ENCODE data around the gene TUBGCP6.

DNA sequence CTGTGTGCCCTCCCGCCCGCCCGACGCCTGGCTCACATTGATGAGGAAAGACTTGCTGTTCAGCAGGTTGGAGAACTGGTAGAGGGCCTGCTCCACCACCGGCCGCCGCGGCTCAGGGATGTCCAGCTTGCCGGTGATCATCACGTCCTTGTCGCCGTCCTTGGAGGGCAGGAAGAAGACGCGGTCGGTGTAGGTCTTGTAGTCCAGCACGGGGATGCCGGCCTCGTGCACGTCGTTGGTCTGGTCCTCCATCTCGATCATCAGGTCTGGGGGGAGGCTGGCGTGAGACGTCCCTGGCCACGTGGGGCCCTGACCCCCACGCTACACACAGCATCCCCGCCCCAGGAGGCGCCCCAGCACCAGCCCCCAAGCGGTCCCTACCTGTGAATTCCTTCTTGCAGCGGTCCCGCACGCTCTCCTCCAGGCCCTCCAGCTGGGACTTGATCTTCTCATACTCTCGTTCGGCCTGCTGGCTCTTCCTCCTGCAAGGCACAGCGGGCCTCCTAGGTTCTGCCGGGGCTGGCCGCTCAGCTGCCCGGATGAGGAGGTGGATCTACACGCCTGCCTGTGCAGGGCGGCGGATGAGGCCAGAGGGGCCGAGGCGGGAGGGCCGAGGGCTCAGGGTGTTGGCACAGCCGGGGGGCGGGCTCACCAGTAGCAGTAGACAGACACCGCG, 36.0 kb upstream of the TUBGCP6 start:
- TF ChIP-seq, protein P1, sequence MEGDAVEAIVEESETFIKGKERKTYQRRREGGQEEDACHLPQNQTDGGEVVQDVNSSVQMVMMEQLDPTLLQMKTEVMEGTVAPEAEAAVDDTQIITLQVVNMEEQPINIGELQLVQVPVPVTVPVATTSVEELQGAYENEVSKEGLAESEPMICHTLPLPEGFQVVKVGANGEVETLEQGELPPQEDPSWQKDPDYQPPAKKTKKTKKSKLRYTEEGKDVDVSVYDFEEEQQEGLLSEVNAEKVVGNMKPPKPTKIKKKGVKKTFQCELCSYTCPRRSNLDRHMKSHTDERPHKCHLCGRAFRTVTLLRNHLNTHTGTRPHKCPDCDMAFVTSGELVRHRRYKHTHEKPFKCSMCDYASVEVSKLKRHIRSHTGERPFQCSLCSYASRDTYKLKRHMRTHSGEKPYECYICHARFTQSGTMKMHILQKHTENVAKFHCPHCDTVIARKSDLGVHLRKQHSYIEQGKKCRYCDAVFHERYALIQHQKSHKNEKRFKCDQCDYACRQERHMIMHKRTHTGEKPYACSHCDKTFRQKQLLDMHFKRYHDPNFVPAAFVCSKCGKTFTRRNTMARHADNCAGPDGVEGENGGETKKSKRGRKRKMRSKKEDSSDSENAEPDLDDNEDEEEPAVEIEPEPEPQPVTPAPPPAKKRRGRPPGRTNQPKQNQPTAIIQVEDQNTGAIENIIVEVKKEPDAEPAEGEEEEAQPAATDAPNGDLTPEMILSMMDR (IDR thresholded peaks at IDR 0.05): no peak
- TF ChIP-seq EZH2 (IDR thresholded peaks at IDR 0.05): no peak

Data from neural progenitor cell (in vitro differentiated cells).